HG03442 (cell line): ENCODE data around the gene PLP2.
A peak's percentile ranks its signal among the peaks of the same experiment; 100 is the strongest.
"Not testable (repeated sequence)": the region's sequence is repeated elsewhere in the genome, so short reads cannot be mapped to it uniquely, and the experiment has no call there.

ENCODE experiments used
- ATAC-seq: cut with Tn5 transposase; IDR thresholded peaks from one replicate; pipeline ENCODE4 v1.9.1; 2021; ENCODE audit warnings: mild to moderate bottlenecking, moderate library complexity; ENCODE audit not compliant: unreplicated experiment

The PLP2 gene

DNA sequence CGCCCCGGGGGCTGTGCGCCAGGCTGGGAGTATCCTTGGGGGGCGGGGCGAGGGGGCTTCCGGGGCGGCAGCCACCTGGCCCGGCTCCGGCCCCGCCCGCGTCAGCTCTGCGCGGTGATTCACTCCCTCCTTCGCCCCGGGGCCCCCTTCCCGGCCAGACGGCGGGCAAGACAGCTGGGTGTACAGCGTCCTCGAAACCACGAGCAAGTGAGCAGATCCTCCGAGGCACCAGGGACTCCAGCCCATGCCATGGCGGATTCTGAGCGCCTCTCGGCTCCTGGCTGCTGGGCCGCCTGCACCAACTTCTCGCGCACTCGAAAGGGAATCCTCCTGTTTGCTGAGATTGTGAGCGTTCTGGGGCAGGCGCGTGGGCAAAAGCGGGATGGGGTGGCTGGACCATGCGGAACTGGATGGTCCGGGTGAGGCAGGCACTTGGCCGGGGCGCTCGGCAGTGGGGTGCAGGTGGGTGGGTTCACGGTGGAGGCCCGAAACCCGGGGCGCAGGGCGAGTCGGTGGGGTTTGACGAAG lies at the start of gene PLP2:
TSS of gene PLP2 (plus strand) at position 147 of the 528 bp plus-strand sequence. CDS start at position 250, 103 bp downstream.
- ATAC-seq, result peak; percentile 32

DNA sequence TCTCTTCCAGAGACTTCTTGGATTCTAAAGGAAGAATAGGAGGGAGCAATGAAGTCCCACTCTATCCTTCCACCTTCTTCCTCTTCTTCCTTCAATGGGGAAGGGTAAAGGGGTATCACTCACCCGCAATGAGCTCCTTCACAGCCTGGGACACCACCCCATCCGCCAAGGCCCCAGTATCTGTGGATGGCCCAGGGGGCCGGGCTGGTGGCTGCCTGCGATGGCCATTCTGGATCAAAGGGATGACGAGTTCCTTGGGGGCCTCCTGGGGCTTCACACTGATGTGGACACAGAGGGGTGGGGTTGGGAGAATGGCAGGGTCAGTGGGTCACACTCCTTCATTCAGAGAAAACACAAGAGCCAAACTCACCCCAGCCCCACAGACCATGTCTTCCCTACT lies 49.2 kb upstream of the PLP2 start:
- ATAC-seq, result no peak

DNA sequence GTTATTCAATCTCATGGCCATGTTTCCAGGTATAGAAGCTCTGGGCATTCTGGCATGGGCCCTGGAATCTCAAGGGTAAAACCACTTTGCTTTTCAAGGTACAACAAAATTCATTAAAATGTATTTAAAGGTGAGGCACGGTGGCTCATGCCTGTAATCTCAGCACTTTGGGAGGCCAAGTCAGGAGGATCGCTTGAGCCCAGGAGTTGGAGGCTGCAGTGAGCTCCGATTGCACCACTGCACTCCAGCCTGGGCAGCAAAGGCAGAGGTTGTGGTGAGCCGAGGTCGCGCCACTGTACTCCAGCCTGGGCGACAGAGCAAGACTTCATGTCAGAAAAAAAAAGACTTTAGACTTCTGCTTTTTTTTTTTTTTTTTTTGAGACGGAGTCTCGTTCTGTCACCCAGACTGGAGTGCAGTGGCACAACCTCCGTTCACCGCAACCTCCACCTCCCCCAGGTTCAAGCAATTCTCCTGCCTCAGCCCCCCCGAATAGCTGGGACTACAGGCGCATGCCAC lies 43.9 kb upstream of the PLP2 start:
- ATAC-seq, result not testable (repeated sequence)

DNA sequence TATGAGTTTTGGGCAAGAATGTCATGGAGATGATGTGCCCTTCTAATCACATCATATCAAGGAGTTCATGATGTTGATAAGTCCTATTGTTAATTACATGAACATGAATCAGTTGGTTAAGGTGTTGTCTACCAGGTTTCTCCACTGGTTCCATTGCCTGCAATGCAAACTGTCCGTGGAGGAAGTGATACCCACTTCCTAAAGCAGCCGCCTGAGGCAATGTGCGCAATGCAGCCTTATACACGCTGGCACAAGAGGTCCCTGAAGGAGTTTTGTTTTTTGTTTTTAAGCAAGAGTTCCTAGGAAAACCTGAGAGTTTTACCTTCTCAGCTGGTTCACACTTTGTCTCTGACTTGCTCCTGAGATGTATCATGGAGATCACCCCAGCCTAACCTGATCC lies 42.3 kb upstream of the PLP2 start:
- ATAC-seq, result no peak

DNA sequence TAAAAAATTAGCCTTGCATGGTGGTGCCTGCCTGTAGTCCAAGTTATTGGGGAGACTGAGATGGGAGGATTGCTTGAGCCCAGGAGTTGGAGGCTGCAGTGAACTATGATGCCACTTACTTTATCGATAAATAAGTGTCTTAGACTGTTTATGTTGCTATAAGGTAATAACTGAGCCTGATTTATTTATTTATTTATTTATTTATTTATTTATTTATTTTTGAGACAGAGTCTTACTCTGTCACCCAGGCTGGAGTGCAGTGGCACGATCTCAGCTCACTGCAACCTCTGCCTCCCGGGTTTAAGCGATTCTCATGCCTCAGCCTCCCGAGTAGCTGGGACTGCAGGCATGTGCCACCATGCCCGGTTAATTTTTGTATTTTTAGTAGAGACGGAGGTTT lies 39.4 kb upstream of the PLP2 start:
- ATAC-seq, result not testable (repeated sequence)

DNA sequence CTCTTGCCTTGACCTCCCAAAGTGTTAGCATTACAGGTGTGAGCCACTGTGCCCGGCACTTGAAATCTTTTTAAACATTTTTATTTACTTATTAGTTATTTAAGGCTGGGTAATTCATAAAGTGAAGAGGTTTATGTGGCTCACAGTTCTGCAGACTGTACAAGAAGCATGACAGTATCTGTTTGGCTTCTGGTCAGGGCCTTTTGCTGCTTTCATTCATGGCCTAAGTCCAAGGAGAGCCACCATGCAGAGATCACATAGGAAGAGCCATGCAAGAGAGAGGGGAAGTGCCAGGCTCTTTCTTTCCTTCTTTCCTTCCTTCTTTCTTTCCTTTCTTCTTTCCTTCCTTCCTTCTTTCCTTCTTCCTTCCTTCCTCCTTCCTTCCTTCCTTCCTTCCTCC lies 37.9 kb upstream of the PLP2 start:
- ATAC-seq, result no peak

DNA sequence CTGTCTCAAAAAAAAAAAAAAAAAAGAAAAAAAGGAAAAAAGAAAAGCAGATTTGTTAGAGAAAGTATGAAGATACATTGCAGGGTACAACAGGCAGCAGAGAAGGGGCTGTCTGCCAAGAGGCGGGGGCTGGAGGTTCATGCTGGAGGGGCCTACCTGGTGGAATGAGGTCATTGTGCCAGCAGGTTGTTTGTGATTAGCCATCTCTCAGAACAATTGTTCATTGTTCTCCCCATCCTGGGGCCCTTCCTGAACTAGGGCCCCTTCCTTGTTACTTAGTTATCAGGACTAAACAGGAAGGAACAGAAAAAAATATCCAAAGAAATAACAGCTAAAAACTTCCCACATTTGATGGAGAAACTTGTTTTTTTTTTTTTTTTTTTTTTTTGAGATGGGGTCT lies 34.2 kb upstream of the PLP2 start:
- no peak for ATAC-seq

DNA sequence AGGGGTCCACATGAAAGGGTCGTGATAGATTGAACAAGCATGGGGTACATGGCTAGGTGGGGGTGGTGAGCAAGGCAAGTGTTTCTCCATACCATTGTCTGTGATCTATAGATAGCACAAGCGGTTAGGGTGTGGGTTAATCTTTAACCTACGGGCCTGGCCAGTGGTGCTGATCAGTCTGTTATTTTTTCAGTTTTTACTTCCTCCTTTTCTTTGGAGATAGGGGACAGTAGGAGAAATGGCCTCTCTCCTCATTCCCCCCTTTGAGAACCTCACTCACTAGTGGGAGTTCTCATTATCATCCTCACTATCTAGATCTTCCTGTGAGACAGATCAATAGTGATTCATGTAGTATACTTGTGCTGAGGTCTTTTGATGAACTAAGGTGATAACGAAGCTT lies 32.0 kb upstream of the PLP2 start:
- ATAC-seq, result no peak

DNA sequence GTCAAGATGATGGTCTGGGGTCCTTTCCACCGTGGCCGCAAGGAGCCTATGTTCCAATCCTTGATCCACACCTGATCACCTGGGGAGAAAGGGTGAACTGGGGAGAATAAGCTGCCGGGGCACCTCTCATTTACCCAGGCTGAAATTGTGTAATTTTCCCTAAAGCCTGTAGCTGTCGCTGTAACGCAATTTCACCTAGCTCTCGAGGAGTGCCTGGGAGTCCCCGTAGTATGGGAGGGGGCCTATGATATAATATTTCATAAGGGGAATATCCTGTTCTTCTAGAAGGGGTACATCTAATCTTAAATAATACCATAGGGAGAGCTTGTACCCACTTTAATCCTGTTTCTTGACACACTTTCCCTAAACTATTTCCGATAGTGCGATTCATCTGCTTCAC lies 29.4 kb upstream of the PLP2 start:
- not testable (repeated sequence) for ATAC-seq

DNA sequence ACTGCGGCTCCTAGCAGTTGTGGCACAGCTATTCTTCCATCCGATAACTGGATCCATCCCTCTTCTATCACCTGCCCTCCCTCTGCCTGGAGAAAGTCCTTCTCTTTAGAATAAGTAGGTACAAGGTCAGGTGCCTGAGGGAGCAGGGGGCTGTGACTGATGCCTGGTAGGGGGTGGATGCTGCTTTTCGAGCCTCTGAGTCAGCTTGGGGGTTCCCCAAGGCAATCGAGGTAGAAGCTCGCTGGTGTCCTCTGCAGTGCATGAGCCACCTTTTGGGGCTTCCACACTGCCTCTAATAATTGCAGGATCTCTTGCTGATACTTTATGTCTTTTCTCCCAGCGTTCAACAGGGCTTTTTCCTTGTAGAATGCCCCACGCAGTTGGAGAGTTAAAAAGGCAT lies 28.5 kb upstream of the PLP2 start:
- not testable (repeated sequence) for ATAC-seq

DNA sequence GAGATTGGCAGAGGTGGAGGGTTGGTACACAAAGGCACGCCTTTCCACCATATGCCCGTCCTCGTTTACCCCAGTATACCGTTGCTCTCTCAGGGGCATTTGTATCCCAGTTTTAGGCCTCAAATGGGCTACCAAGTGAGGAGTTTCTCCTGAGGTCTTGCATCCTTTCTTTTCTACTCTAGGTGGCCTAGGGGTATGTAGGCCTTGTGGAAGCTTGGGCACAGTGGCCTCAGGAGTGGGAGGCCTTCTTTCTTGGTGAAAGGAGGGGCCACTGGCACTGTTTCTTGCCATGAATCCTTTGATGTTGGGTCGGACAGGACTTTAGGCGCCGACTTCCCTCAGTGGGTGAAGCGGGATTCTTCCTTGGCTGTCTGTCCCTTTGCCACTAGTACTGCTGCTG lies 24.4 kb upstream of the PLP2 start:
- no peak for ATAC-seq

GRCh38 chrX:49147936-49148335 lies 23.8 kb upstream of the PLP2 start:
- no peak for ATAC-seq

DNA sequence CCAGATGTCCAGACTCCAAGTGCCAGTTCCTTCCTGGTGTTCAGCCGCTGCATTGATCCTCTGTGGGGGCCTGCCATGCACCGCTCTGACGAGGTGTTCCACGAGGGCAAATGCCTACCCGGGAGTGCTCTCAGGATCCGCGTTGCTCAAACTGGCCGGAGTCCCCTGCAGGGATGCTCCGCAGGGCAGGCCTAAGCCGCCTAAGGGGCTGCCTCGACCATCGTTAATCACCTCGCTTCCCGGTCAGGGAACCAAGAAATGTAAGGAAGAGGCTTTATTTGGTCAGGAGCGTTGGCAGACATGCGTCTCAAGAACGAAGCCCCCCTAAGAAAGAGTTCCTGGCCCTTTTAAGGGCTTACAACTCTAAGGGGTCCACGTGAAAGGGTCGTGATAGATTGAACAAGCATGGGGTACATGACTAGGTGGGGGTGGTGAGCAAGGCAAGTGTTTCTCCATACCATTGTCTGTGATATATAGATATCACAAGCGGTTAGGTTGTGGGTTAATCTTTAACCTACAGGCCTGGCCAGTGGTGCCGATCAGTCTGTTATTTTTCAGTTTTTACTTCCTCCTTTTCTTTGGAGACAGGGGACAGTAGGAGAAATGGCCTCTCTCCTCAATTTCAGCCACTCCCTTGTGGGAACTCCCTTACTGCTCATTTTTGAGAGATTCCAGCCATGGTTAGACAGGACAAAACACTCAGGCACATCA lies 23.2 kb upstream of the PLP2 start:
- ATAC-seq, result not testable (repeated sequence)

- not testable (repeated sequence) for ATAC-seq
Observed at GRCh38 chrX:49149291-49149690, 22.4 kb upstream of the PLP2 start.

DNA sequence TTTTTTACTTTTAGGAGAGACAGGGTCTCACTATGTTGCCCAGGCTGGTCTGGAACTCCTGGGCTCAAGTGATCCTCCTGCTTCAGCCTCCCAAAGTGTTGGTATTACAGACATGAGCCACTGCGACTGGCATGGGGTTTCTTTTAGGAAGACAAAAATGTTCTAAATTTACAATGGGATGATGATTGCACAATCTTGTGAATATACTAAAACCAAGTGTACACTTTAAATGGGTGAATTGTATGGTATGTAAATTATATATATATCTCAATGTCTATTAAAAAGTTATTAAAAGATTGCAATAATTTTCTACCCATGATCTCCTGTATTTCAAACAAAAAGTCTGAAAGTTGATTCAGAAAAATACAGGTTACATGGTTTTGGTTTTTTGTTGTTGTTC lies 18.2 kb upstream of the PLP2 start:
- ATAC-seq, result no peak

DNA sequence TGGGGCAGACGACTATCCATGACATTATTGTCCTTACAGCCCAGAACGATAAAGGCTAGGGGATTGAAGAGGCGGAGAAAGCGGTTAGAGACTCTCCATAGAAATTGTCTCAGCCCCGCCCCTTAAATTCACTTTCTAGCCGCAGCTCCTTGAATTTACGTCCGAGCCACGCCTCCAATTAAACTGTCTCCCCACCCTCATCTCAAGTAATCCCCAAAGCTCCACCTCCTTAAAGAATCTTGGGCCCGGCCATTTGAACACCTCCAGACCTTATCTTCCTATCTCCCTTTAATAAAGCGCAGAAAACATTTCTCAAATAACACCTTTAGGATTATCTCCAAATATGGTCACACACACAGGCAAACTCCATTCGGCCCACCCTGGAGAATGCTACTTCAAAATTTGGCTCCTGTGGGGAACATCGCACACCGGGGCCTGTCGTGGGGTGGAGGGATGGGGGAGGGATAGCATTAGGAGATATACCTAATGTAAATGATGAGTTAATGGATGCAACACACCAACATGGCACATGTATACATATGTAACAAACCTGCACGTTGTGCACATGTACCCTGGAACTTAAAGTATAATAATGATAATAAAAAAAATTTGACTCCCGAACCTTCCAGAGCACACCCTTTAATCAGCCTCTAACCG lies 16.3 kb upstream of the PLP2 start:
- no peak for ATAC-seq

- peak; percentile 87 for ATAC-seq
Observed at GRCh38 chrX:49155900-49156837, 15.5 kb upstream of the PLP2 start.

GRCh38 chrX:49157194-49157593 lies 14.5 kb upstream of the PLP2 start:
- no peak for ATAC-seq

DNA sequence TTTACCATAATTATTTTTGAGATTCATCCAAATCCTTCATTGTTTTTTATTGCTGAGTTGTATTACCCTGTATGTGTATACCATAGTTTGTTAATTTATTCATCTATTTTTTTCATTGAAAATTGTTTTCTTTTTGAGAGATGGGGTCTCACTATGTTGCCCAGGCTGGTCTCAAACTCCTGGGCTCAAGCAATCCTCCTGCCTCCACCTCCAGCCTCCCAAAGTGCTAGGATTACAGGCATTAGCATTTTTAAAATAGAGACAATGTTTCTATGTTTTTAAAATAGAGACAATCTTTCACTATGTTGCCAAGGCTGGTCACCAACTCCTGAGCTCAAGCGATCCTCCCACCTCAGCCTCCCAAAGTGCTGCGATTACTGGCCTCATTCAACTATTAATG lies 10.8 kb upstream of the PLP2 start:
- no peak for ATAC-seq

DNA sequence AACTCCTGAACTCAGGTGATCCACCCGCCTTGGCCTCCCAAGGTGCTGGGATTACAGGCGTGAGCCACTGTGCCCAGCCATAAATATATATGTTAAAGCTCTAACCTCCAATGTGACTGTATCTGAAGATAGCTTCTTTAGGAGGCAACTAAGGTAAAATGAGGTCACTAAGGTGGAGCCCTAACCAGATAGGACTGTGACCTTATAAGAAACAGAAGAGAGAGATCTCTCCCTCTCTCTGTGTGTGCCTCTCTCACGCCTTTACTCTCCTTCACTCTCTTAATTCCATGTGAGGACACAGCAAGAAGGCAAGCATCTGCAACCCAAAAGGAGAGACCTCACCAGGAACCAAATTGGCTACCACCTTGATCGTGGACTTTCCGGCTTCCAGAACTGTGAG lies 10.1 kb upstream of the PLP2 start:
- no peak for ATAC-seq

DNA sequence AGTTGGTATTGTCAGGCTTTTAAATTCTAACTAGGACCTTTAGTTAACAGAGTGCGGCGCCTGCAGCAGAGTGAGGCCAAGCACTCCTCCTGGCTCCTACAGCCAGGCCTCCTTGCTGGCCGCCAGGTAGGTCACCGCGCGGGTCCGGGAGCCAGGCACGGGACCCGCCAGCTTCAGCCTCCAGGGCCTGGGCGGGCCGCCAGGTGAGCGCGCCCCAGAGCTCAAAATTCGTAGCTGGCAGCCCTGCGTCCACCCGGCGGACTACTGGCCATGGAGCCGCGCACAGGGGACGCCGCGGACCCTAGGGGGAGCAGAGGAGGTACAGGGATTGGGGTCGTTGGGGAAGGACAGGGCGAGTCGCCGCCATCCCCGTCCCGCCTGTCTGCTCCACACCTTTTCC lies 9.1 kb upstream of the PLP2 start, which contains the start of gene MAGIX:
TSS of gene MAGIX (plus strand) at position 139 of the 400 bp plus-strand sequence. CDS start at position 271, 132 bp downstream.
- ATAC-seq, result no peak
